OCI-LY7 (cell line): ENCODE results near the gene ELAVL2. TPM values are rescaled to one million over a fixed set of nuclear protein-coding genes. Genes with fewer than 3 reads are reported as not detected.

ENCODE experiments used
- BruUV-seq: library from RNA; stranded (reverse); fragments of 400-500 nt; replicated peaks from 2 replicates; lab custom pipeline; 2021; lab: Mats Ljungman, UMichigan
- CTCF ChIA-PET: fragments of 300-600 bp; sonication (Branson Sonifier 250); formaldehyde crosslinking; loops from one replicate; lab custom pipeline; 2022; ENCODE audit warnings: antibody characterized with exemption; ENCODE audit not compliant: unreplicated experiment; lab: Charles Lee
- POLR2A ChIA-PET: fragments of 300-600 bp; sonication (Branson Sonifier 250); formaldehyde crosslinking; loops from one replicate; lab custom pipeline; 2022; ENCODE audit warnings: antibody characterized with exemption; lab: Charles Lee
- DNase-seq: peaks from one replicate; pipeline ENCODE4 v3.0.0-alpha.2; 2015; ENCODE audit warnings: low spot score
- H2AFZ ChIP-seq: fragments of 200-600 bp; sonication (generic), shearing (Covaris generic); 2 replicates; pipeline ENCODE4 v1.6.1; 2014; ENCODE audit warnings: mild to moderate bottlenecking, antibody characterized with exemption, low read length, moderate library complexity
- H3K27ac ChIP-seq: fragments of 200-600 bp; sonication (generic); 2 replicates; pipeline ENCODE4 v1.5.1; 2014; ENCODE audit warnings: mixed run types, low read depth, mild to moderate bottlenecking, moderate library complexity, low read length, inconsistent platforms; ENCODE audit not compliant: poor library complexity, severe bottlenecking
- H3K36me3 ChIP-seq: fragments of 200-600 bp; sonication (generic); 2 replicates; pipeline ENCODE4 v1.6.1; 2014; ENCODE audit warnings: mild to moderate bottlenecking, antibody characterized with exemption, low read length, moderate library complexity, mixed read lengths; ENCODE audit not compliant: insufficient read depth
- H3K4me1 ChIP-seq: fragments of 200-600 bp; sonication (generic); 2 replicates; pipeline ENCODE4 v1.5.1; 2014; ENCODE audit warnings: mild to moderate bottlenecking, low read length; ENCODE audit not compliant: insufficient read depth, poor library complexity, severe bottlenecking
- H3K4me2 ChIP-seq: fragments of 200-600 bp; sonication (generic); 2 replicates; pipeline ENCODE4 v1.6.1; 2014; ENCODE audit warnings: mild to moderate bottlenecking, low read length
- H3K4me3 ChIP-seq: fragments of 200-600 bp; sonication (generic); 2 replicates; pipeline ENCODE4 v1.5.1; 2014; ENCODE audit warnings: mild to moderate bottlenecking, low read depth, low read length; ENCODE audit not compliant: poor library complexity, severe bottlenecking
- H3K79me2 ChIP-seq: fragments of 200-600 bp; sonication (generic); 2 replicates; pipeline ENCODE4 v1.6.1; 2016; ENCODE audit warnings: low read depth, mild to moderate bottlenecking, low read length, moderate library complexity, mixed read lengths; ENCODE audit not compliant: insufficient read depth
- H3K9me2 ChIP-seq: fragments of 200-600 bp; sonication (generic); 2 replicates; pipeline ENCODE4 v1.6.1; 2016; ENCODE audit warnings: mild to moderate bottlenecking, low read length, mixed read lengths; ENCODE audit not compliant: insufficient read depth
- H3K9me3 ChIP-seq: fragments of 200-600 bp; sonication (generic); 2 replicates; pipeline ENCODE4 v1.6.1; 2014; ENCODE audit warnings: mild to moderate bottlenecking, mixed run types, low read length, mixed read lengths
- H4K20me1 ChIP-seq: fragments of 200-600 bp; sonication (generic); 2 replicates; pipeline ENCODE4 v1.6.1; 2014; ENCODE audit warnings: mild to moderate bottlenecking, antibody characterized with exemption, low read length, moderate library complexity, mixed read lengths; ENCODE audit not compliant: insufficient read depth
- CTCF ChIP-seq: fragments of 200-600 bp; sonication (generic); conservative IDR thresholded peaks from 2 replicates; pipeline ENCODE4 v1.5.1; 2014; ENCODE audit warnings: mild to moderate bottlenecking, antibody characterized with exemption, low read length, moderate library complexity, mixed read lengths
- EZH2phosphoT487 ChIP-seq: fragments of 200-600 bp; sonication (generic); IDR thresholded peaks from 2 replicates; pipeline ENCODE4 v1.6.1; 2018; ENCODE audit warnings: low read depth, borderline replicate concordance, mild to moderate bottlenecking, mixed run types, antibody characterized with exemption, low read length, moderate library complexity, mixed read lengths
- intact Hi-C: fragments of 100-400 bp; cut with micrococcal nuclease; formaldehyde crosslinking; loops from one replicate; pipeline ENCODE4 v1.10.0; 2022; ENCODE audit not compliant: unreplicated experiment
- total RNA-seq, 2 experiments: library from RNA; depleted of rRNA in 1 of 2; stranded (reverse); fragments of >200 nt in 1 of 2; shearing (Covaris generic) in 1 of 2; gene quantifications; 2 replicates each; pipeline ENCODE4 v1.2.3, GENCODE V29; 2014 to 2022

Gene ELAVL2
- total RNA-seq, 2 experiments from 2014 or later = not detected

- POLR2A ChIA-PET = no interaction called here
- no peak overlapping the region for H3K27ac ChIP-seq
- no peak for TF ChIP-seq EZH2phosphoT487
- TF ChIP-seq CTCF = no peak
- CTCF ChIA-PET = no interaction called here
- no peak overlapping the region for H3K4me3 ChIP-seq
- H3K4me1 ChIP-seq = no peaks in the 10 kb centered on the region
- H2AFZ ChIP-seq = no peak overlapping the region
- no peak for DNase-seq
- no peaks in the 10 kb centered on the region for H3K9me2 ChIP-seq
- intact Hi-C loops = no loop called here
- no peaks in the 10 kb centered on the region for H3K79me2 ChIP-seq
- no peaks in the 10 kb centered on the region for H3K36me3 ChIP-seq
- no peaks in the 10 kb centered on the region for H4K20me1 ChIP-seq
- H3K9me3 ChIP-seq = no peaks in the 10 kb centered on the region
- no peak overlapping the region for H3K4me2 ChIP-seq
- BruUV-seq = no TSS peak
These were observed 4.5 kb downstream of the ELAVL2 start for GRCh38 chr9:23821375-23822181.

GRCh38 chr9:23820451-23821374, 5.3 kb downstream of the ELAVL2 start:
- no peak for DNase-seq
- Histone ChIP-seq H4K20me1 (no peaks in the 10 kb centered on the region), H3K79me2 (no peaks in the 10 kb centered on the region), H3K27ac (no peak overlapping the region), H3K4me3 (no peak overlapping the region), H3K4me2 (no peak overlapping the region), H3K9me3 (no peaks in the 10 kb centered on the region), H3K36me3 (no peaks in the 10 kb centered on the region), H3K4me1 (no peaks in the 10 kb centered on the region), H2AFZ (no peak overlapping the region), H3K9me2 (no peaks in the 10 kb centered on the region)
- ChIA-PET POLR2A (no interaction called here), CTCF (no interaction called here)
- intact Hi-C loops = no loop called here
- BruUV-seq = no TSS peak
- no peak for TF ChIP-seq EZH2phosphoT487
- no peak for TF ChIP-seq CTCF
